HG03196 (cell line): ENCODE results near the gene TTLL8.

Experiments used
- ATAC-seq: cut with Tn5 transposase; IDR thresholded peaks from one replicate; pipeline ENCODE4 v1.9.1; 2021; ENCODE audit not compliant: unreplicated experiment

TTLL8 gene

DNA sequence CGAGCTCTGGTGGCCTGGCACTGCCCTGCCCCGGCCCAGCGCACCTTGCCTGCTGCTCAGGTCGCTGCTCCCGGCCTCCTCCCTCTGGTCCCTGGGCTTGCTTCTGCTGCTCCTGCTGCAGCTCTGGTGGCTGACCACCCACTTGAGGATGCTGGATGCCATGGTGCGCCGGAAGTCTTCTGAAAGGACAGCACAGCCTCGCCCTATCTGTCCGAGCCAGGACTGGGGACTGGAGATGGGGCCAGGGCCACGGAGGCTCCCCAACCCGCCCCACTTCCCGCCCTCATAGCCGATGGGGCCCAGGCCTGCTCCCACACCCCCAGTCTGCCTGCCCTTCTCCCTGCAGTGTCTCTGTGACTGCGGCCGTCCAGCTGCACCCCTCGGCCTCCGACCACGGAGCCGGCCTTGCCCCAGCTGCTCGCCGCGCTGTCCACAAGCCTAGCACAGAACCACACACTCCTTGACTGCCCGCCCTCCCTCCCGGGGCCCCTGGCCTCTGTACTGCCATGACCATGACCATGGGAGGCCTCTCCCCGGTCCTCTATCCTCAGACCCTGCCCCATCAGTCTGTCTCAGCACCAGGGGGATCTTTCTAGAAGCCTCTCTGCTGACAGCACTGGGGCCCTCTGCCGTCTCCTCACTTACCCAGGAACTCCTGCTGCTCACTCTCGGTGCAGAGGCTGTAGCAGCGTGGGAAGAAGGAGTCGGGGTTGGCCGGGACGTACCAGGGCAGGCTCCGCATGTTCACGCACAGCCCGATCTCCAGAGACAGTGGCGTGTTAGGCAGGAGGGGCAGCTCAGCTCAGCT lies 12.7 kb downstream of the TTLL8 start:
- no peak for ATAC-seq

- no peak for ATAC-seq
These were observed 13.5 kb downstream of the TTLL8 start for GRCh38 chr22:50044485-50045118.

GRCh38 chr22:50041361-50042065 lies 16.6 kb downstream of the TTLL8 start:
- no peak for ATAC-seq

DNA sequence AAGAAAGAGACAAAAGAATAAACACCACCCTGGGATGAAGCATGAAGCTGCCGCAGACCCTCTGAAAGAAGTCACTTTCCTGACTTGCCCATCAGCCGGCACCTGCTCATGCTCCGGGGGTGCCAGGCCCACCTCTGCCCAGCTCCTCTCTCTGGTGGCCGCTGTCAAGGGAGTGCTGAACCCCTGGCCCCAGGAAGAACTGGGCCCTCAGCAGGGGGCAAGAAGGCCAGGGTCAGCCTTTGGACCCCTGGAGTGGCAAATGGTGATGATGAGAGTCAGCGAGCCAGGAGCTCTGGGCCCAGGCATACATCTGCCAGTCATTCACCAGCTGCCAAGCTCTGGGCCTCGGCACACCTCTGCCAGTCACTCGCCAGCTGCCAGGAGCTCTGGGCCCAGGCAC lies 17.4 kb downstream of the TTLL8 start:
- ATAC-seq = no peak

DNA sequence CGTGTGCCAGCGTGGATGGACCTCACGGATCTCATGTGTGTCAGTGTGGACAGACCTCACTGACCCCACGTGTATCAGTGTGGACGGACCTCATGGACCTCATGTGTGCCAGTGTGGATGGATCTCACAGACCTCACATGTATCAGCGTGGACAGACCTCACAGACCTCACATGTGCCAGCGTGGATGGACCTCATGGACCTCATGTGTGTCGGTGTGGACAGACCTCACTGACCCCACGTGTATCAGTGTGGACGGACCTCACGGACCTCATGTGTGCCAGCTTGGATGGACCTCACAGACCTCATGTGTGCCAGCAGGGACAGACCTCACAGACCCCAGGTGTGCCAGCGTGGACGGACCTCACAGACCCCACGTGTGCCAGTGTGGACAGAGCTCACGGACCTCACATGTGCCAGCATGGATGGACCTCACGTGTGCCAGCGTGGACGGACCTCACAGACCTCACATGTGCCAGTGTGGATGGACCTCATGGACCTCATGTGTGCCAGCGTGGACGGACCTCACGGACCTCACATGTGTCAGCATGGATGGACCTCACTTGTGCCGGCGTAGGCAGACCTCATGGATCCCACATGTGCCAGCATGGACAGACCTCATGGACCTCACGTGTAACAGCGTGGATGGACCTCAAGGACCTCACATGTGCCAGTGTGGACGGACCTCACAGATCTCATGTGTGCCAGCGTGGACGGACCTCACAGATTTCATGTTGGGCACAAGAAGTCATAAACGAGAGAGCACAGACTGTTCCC lies 18.2 kb downstream of the TTLL8 start:
- no peak for ATAC-seq

DNA sequence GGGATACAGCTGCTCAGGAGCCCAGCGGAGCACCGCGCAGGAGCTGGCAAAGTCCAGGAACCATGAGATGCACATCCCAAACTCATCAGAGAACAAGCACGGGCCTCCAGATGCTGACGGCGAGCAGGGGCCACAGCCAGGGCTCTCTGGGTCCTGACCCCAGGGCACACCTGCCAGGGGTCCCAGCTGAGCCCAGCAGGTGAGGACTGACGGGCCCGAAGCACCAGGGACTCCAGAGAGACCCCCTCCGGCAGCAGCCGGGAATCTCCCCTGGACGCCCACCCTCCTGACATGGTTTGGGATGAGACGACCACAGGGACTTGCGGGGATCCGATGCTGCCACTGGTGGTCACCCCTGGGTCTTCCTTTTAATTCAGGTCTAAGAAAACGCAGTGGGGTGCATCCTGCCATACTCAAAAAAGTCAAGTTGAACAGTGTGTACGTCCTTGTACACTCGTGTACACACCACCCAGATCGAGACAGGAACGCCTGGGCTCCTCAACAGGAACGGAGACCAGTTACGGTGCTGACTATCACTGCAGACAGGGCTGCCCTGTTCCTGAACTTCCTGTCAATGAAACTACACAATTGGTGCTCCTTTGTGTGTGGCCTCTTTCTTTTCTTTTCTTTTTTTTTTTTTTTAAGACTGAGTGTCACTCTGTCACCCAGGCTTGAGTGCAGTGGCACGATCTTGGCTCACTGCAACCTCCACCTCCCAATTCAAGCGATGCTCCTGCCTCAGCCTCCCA lies 21.9 kb downstream of the TTLL8 start:
- no peak for ATAC-seq

- ATAC-seq = no peak
These were observed 22.8 kb downstream of the TTLL8 start for GRCh38 chr22:50035131-50035881.

DNA sequence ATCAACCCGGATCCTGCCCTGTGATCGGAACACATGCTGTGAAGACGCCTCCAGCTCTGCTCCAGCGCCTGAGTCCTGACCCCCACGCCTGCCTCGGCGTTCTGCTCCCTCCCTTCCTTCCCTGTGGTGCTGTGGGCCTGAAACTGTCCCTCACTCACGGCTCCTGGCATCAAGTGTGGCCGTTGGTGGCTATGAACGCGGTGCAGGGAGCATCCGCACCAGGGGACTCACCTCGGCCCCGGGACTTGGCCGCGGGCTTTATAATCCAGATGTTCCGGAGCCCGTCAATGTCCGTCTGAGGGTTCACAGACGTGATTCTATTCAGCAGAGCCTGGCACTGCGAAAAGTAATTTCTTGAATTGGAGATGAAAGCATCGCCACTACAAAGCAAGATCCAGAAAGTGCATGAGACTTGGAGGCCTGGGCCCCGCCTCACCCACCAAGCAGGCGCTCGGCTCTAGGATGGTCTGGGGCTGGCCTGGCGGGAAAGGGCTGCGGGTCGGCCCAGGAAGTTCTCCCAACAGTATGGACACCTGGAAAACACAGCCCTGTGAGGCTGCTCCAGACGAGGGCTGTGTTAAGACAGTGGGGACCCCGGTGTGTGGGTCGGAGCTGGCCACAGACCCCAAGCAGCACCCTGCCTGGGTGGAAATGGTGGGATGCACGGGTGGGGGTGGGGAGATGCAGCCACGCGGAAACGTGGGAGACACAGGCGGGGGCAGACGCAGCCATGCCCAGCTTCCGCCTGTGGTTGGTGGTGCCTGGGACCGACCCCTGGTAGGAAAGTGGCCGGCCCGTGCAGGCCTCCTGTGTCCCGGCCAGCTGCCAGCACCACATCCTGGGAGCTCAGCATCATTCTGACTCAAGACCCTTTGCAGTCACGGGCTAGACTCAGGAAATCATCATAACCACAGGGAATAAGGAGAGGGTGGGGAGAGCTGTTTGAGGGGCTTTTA lies 23.7 kb downstream of the TTLL8 start:
- no peak for ATAC-seq

DNA sequence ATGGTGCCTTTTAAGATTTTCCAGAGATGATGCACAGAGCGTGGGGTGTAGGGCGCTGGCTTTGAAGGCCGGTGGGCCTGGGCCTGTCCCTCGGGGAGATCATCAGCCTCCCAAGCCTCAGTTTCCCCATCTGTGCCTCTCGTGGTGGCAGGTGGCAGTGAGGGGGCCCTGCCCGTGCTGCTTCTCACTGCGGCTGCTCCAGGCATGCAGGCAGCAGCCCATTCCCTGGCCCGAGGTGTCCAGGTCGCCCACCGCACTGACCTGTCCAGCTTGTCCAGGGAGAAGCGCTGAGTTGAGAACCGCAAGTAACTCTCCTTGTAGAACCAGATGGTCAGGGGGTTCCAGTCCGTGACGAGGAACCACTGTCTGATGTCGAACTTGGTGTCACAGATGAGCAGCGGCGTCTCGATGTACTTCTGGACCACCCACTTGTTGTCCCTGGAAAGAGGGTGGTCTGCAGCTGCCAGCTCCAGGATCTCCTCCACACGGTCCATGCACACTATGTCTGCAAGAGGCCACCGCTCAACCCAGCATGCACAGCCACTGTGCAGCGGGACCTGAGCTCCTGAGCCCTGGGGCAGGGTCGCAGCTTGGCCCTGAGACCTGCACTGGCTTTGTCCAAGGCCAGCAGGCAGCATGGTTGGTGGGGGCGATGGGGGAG lies 25.0 kb downstream of the TTLL8 start:
- ATAC-seq = no peak

- no peak for ATAC-seq
These were observed 25.8 kb downstream of the TTLL8 start for GRCh38 chr22:50032109-50032871.

DNA sequence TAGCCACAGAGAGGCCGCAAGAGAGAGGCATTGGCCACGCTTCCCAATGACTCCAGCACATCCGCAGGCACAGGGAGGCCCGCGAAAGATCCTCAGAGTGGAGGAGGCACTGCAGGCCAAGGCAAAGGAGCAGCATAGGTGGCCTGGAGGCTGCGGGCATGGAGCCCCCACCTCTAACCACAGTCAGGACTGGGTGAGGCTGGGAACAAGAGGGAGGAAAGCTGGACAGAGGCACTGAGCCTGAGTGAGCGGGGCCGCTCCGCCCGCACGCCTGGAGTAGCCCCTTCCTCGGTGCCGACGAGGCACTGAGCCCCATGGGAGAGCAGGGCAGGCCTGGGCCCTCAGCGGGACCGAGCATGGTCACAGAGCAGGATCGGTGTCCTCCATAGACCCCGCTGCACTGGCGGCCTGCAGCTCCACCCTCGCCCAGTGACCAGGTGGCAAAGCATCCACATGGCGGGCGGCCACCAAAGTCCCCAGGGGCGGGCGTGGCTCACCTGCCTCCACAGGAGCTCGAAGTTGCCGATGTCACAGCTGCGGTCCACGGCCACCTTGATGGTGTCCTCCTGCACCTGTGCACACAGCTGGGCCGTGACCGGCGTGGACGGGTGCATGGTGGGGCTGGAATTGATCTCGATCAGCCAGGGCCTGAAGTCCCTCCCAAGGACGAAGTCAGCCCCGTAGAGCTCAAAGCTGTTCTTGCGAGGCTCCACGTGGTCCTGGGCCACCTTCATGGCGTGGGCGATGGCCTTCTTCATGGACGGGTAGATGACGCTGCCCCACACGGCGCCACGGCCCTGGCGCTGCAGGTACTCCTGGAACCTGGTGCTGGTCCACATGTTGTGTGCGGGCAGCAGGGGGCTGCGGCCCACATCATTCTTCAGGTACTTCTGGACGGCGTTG lies 26.7 kb downstream of the TTLL8 start:
- ATAC-seq = no peak

GRCh38 chr22:50030297-50031188 lies 27.6 kb downstream of the TTLL8 start:
- peak; percentile 56 for ATAC-seq

DNA sequence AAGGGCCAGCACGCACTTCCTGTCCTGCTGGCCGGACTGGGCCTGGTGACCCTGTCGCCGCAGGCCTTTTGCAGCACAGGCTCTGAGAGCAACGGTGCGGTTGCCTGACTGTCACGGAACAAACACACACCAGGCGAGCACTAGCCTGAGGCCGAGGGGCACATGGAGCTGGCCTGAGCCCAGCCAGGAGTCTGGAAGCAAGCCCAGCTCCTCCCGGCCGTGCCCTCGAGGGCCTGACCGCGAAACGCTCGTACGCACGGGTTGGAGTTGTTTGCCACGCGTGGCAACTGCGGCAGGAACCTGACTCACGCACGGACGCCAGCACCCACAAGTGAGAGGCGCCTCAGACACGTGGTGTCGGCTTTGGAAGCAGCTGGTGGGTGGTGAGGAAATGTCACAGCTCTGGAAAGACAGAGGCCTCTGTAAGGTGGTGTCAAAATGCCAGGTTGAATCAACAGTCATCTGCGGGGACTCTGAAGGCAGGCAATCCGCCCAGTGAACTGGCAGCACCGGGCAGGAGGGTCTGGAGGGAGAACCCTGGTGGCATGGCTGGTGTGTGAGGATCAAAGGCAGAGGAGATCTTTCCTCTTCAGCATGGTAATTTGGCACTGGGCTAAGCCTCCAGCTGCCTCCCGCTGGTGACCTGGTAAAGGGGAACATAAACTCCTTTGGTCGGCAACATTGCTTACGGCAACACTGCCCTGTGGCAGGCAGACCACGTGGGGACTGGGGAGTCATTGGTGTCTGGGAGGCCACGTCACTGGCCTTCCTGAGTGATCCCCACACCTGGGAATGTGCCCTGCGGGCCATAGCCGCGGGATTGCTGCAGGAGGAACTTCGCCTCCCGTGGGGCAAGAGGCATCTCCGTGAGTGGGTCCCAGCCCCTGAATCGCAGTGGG lies 30.2 kb downstream of the TTLL8 start:
- ATAC-seq = no peak

GRCh38 chr22:50025993-50026392 lies 32.1 kb downstream of the TTLL8 start:
- no peak for ATAC-seq
